ENCODE results near the gene SHLD2.
"Not testable (repeated sequence)": the region's sequence is repeated elsewhere in the genome, so short reads cannot be mapped to it uniquely, and the experiment has no call there.

Gene SHLD2

GRCh38 chr10:87237244-87237643, 142.2 kb downstream of the SHLD2 start:
- H3K36me3 ChIP-seq (replicated peaks in 1 of 2; ENCODE audit: control insufficient read depth in 2 of 2, insufficient read depth in 2 of 2, low read length in 2 of 2); H3K9me3 ChIP-seq (replicated peaks in 1 of 2; ENCODE audit: control insufficient read depth in 2 of 2, insufficient read depth in 1 of 2, low read depth in 1 of 2, low read length in 2 of 2); H3K79me1 ChIP-seq (ENCODE audit: low read depth, low read length); H2BK120ac ChIP-seq (ENCODE audit: low read depth, low read length); H2BK15ac ChIP-seq (ENCODE audit: low read length); H3K9ac ChIP-seq (ENCODE audit: low read depth, low read length, poor library complexity); H3K14ac ChIP-seq (ENCODE audit: low read length); H2AFZ ChIP-seq (ENCODE audit: low read length); H2BK12ac ChIP-seq (ENCODE audit: low read length); H3K4me1 ChIP-seq (ENCODE audit: control insufficient read depth in 2 of 2, insufficient read depth in 1 of 2, low read depth in 1 of 2, low read length in 2 of 2); H3K4ac ChIP-seq (ENCODE audit: low read length); DNase-seq (ENCODE audit: low spot score); H3K4me2 ChIP-seq (ENCODE audit: insufficient read depth, low read length, poor library complexity, severe bottlenecking); H3K27me3 ChIP-seq (ENCODE audit: control insufficient read depth in 3 of 3, insufficient read depth in 3 of 3, low read depth in 1 of 3, low read length in 3 of 3); H3K23ac ChIP-seq (ENCODE audit: low read depth, low read length, poor library complexity); H3K18ac ChIP-seq (ENCODE audit: low read length); H4K8ac ChIP-seq (ENCODE audit: low read depth, low read length); H2AK5ac ChIP-seq (ENCODE audit: low read depth, low read length); H3K27ac ChIP-seq (replicated peaks; ENCODE audit: low read length); H4K91ac ChIP-seq (ENCODE audit: low read depth, low read length, poor library complexity); H2BK5ac ChIP-seq (ENCODE audit: low read length); H3K4me3 ChIP-seq (ENCODE audit: low read length in 2 of 2): not testable (repeated sequence)
- no CpG with 5 or more reads among the region's 5 CpGs for WGBS, 2 donors (ENCODE audit: extremely low coverage in 2 of 2, insufficient read length in 2 of 2, insufficient replicate concordance in 1 of 2)

DNA sequence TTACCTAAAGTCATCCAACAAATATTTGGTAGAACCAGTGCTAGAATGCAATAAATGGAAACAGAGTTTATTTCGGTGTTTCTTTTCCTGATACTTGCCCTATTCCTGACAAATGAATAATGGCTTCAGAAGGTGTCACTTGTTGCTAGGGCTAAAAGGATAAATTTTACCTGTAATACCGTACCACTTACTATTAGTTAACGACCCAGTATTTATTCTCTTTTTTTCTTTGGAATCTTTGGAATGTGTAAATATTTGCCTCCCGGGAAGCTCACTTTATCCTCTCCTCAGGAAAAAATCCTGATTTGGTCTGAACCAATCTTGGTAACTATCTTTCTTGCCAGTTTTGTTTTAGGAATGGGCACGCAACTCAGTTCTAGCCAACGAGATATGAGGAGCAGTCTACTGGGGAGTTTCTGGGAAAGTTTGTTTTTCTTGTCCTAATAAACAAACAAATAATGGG, 144.4 kb downstream of the SHLD2 start:
- H3K4ac ChIP-seq (ENCODE audit: low read length); H2BK5ac ChIP-seq (ENCODE audit: low read length); H4K91ac ChIP-seq (ENCODE audit: low read depth, low read length, poor library complexity); H3K27me3 ChIP-seq (ENCODE audit: control insufficient read depth in 3 of 3, insufficient read depth in 3 of 3, low read depth in 1 of 3, low read length in 3 of 3); H4K8ac ChIP-seq (ENCODE audit: low read depth, low read length); DNase-seq (ENCODE audit: low spot score); H2BK120ac ChIP-seq (ENCODE audit: low read depth, low read length); H3K14ac ChIP-seq (ENCODE audit: low read length); H3K18ac ChIP-seq (ENCODE audit: low read length); H3K4me2 ChIP-seq (ENCODE audit: insufficient read depth, low read length, poor library complexity, severe bottlenecking); H2AFZ ChIP-seq (ENCODE audit: low read length); H3K4me3 ChIP-seq (ENCODE audit: low read length in 2 of 2); H2BK12ac ChIP-seq (ENCODE audit: low read length); H3K36me3 ChIP-seq (replicated peaks in 1 of 2; ENCODE audit: control insufficient read depth in 2 of 2, insufficient read depth in 2 of 2, low read length in 2 of 2); H2AK5ac ChIP-seq (ENCODE audit: low read depth, low read length); H3K79me1 ChIP-seq (ENCODE audit: low read depth, low read length); H3K9ac ChIP-seq (ENCODE audit: low read depth, low read length, poor library complexity); H3K27ac ChIP-seq (replicated peaks; ENCODE audit: low read length); H2BK15ac ChIP-seq (ENCODE audit: low read length); H3K4me1 ChIP-seq (ENCODE audit: control insufficient read depth in 2 of 2, insufficient read depth in 1 of 2, low read depth in 1 of 2, low read length in 2 of 2); H3K23ac ChIP-seq (ENCODE audit: low read depth, low read length, poor library complexity); H3K9me3 ChIP-seq (replicated peaks in 1 of 2; ENCODE audit: control insufficient read depth in 2 of 2, insufficient read depth in 1 of 2, low read depth in 1 of 2, low read length in 2 of 2): not testable (repeated sequence)
- WGBS, 2 donors (ENCODE audit: extremely low coverage in 2 of 2, insufficient read length in 2 of 2, insufficient replicate concordance in 1 of 2), result no CpG with 5 or more reads among the region's 6 CpGs

Measured in neuronal stem cell (in vitro differentiated cells).